Right hindlimb (tissue), 1 donor: ENCODE results near the gene ATXN10.
"Not testable (repeated sequence)": the region's sequence is repeated elsewhere in the genome, so short reads cannot be mapped to it uniquely, and the experiment has no call there.

ENCODE experiments used
- DNase-seq: peaks from one replicate; pipeline ENCODE4 v3.0.0-alpha.2; 2018

The ATXN10 gene

GRCh38 chr22:45644714-45645113 lies 26.9 kb upstream of the ATXN10 start:
- DNase-seq, result no peak

GRCh38 chr22:45645150-45645525 lies 26.5 kb upstream of the ATXN10 start:
- DNase-seq, result no peak

GRCh38 chr22:45645526-45646414 lies 25.9 kb upstream of the ATXN10 start:
- peak; percentile 72 for DNase-seq

DNA sequence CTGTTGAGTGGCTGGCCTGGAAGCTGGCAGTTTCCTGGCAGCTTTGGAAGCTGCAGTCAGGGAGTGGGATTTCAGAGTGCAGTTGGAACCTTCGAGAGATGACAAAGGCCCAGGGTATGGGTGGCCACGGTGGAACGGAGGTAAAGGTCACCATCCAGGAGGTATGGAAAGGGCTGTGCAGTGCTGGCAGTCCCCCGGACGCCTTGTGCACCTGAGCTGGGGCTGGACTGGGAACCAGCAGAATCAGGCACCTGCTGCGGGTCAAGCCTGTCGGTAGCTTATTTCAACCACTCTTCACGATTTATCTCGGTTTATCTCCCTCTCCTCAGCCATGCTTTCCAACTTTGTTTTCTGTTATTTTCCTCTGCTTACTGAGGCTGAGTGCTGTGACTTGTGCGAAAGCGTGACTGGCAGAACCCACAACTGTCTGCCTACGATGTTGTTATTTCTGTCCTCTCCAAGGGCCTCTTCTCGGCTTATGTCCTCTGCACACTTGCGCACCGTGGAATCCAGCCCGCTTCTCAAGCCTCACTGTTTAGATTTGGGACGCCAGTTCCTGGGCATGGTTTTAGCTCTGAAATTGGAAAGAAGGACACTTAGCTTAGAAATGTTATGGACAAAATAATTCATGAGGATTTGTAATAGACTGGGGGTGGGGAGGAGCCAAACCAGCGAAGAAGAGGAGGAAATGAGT lies 24.0 kb upstream of the ATXN10 start:
- DNase-seq, result no peak

DNA sequence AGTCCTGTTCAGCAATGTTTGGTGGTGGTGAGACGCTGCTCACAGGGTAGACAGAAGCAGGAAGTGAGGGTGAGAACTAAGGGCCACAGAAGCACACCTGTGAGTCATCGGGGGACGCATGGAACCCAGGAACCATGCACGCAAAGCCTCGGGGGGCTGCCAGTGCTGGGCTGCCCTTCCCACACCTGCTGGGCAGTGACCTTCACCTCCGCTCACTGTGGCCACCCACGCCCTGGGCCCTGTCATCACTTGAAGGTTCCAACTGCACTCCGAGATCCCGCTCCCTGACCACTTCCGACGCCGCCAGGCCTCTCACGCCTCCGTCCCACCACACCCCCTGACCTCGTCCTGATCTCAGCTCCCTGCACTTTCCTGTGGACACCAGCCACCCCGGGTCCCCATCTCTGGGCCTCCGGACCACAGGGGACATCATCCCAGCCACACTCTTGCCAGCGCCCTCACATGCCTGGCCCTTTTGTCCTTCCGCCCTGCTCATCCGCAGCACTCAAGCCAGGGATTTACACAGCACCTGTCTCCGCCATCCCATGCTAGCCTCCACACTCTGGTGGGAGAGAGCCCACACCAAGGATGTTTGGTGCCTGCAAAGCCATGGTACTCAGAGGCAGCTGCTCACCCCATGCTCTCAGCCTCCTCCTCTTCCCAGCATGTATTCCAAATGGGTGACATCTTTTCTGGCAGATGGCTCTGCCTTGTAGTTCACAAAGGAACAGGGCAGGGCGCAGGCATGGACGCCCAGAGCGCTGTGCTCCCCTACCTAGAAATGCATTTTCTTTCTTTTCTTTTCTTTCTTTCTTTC lies 23.1 kb upstream of the ATXN10 start:
- no peak for DNase-seq

DNA sequence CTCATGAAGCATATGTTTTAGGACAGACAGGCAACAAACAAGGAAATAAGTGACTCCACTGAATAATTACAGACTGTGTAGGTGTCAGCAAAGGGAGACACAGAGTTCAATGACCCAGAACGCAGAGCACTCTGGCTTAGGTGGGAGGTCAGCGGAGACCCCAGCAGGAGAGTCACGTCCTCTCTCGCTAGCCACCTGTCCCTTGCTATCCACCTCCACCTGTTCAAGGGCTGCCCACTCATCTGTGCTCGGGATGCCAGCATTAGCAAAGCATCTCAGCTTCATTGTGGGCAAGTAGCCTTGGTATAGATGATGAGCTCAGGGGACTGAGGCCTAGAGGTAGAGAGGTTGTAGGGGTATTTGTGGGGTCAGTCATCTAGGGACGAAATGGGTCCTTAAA lies 21.8 kb upstream of the ATXN10 start:
- no peak for DNase-seq

GRCh38 chr22:45650721-45651120 lies 20.9 kb upstream of the ATXN10 start:
- DNase-seq, result no peak

DNA sequence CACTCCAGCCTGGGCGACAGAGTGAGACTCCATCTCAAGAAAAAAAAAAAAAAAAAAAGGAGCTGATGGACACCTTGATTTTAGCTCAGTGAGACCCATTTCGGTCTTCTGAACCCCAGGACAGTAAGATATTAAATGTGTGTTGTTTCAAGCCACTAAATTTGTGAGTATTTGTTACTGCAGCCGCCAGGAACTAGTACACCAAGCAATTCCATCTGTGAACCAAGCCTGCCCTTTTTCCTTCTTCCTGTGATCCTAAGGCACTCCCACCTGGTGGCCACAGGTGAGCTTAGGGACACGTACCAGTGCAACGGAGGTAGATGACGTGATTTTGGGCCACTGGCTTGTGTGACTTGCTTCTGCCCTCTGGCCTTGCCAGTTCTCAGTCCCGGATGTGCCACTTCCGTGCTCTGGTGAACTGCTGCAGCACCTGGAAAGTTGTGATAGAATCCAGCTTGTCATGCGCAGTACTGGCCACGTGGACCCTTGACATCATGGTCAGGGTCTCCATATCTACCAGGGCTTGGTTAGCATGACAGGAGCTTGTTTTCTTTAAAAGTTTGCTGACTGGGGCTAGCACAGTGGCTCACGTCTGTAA lies 19.6 kb upstream of the ATXN10 start:
- DNase-seq, result no peak

- DNase-seq, result no peak
These were observed 15.1 kb upstream of the ATXN10 start for GRCh38 chr22:45656577-45656976.

DNA sequence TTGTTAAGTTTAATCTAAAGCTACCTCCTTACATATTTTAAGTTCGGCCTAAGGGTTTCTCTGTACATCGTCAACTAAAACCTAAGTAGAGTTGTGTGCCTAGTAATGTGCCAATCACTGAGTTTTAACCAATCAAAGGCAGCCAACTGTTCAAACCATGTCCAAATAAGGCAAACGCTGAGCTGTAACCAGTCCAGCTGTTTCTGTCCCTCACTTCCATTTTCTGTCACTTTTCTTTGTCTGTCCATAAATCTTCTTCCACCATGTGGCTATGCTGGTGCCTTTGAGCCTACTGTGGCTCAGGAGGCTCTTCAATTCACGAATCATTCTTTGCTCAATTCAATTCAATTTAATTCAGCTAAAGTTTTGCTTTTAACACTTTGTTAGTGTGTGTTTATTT lies 13.9 kb upstream of the ATXN10 start:
- DNase-seq, result no peak

DNA sequence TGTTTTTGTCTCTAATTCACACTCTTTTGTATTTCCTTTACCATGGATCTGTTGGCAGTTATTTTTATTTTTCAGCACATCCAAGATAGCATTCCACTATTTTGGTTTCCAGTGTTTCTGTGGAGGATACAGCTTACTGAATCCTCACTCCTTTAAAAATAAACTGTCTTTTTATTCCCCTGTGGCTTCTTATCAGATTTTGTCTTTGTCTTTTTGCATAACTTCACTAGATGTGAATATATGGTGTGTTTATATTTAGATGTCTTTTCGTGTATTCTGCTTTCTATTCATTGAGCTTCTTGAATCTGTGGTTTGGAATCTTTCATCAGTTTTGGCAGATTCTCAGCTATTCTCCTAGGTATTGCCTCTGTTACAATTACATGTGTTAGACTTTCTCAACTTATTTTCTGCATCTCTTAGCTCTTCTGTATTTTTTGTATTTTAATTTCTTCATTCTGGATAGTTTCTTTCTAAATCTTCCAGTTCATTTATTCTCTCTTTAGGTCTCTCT lies 7.4 kb upstream of the ATXN10 start:
- DNase-seq, result no peak

- DNase-seq, result no peak
These were observed 4.1 kb upstream of the ATXN10 start for GRCh38 chr22:45667486-45667885.

GRCh38 chr22:45670363-45670762 lies 1.3 kb upstream of the ATXN10 start:
- not testable (repeated sequence) for DNase-seq

GRCh38 chr22:45670981-45671782 lies 452 bp upstream of the ATXN10 start:
- peak; percentile 23 for DNase-seq

DNA sequence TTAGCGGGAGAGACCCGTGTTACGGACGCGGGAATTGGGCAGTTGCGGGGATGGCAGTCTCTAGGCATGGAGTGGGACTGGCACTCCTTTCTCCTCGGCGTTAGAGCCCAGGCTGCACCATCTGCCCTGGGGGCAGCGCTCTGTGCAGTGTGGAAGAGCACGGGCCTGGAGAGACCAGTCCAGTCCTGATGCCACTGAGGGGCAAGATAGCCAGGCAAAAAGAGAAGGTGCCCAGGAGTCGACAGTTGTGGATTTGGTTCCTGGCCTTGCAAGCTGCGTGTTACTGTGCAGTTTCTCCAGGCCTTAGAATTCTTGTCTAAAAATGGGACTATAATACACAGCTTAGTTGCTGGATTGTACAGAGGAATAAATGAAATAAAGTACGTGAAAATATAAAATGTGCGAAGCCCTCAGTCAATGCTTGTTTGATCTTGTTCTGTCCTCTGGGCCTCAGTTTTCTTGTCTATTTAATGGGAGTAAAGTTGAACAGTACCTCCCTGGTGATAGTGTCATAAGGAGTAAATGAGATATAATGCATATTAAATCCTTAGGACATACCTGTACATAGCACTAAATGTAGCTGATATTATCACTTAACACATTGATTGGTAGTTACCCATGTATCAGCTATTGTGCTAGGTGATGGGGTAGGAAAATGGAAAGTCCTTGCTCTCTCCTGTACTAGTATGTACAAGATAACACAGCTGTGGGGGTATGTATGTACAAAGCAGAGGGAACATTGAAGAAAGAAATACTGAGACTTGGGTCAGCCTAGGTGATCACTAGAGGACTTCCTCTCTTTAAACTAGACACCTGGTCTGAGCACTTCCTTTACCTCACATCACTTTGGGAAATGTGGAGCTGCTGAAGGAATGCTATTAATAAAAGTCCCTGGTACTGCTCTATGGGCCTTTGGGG lies 1.2 kb downstream of the ATXN10 start:
- DNase-seq, result no peak

- no peak for DNase-seq
These were observed 2.0 kb downstream of the ATXN10 start for GRCh38 chr22:45673482-45674175.

- no peak for DNase-seq
These were observed 4.4 kb downstream of the ATXN10 start for GRCh38 chr22:45676024-45676423.

GRCh38 chr22:45677063-45677462 lies 5.4 kb downstream of the ATXN10 start:
- DNase-seq, result no peak

- no peak for DNase-seq
These were observed 7.6 kb downstream of the ATXN10 start for GRCh38 chr22:45678961-45679912.
